Heart left ventricle (tissue), 16 donors: Measurements from ENCODE around the gene TCF4. TPM values are rescaled to one million over a fixed set of nuclear protein-coding genes. Genes with fewer than 3 reads are reported as not detected.
A peak's percentile ranks its signal among the peaks of the same experiment; 100 is the strongest.

Experiments
- ATAC-seq, 4 donors: fragments of 200-7000 bp; cut with Tn5 transposase; one replicate each; pipeline ENCODE4 v1.9.1; 2020 to 2022; ENCODE audit warnings: moderate library complexity in 4 of 4, mild to moderate bottlenecking in 3 of 4, moderate number of reproducible peaks in 1 of 4
- DNase-seq, 5 donors: peaks; one replicate each; pipeline ENCODE4 v3.0.0-alpha.2; 2020
- H3K27ac ChIP-seq, 12 donors: fragments of 200-600 bp; sonication (generic) in 4 of 12; one replicate each; pipeline versions ENCODE4 v1.5.0 to v1.8.0; 2016 to 2022; ENCODE audit warnings: mild to moderate bottlenecking in 2 of 12
- H3K27me3 ChIP-seq, 9 donors: fragments of 200-600 bp; sonication (generic) in 2 of 9; one replicate each; pipeline versions ENCODE4 v1.5.1 to v1.8.0; 2016 to 2022; ENCODE audit warnings: mild to moderate bottlenecking in 3 of 9
- H3K36me3 ChIP-seq, 9 donors: fragments of 200-600 bp; sonication (generic) in 2 of 9; one replicate each; pipeline versions ENCODE4 v1.5.0 to v1.8.0; 2018 to 2022; ENCODE audit warnings: mild to moderate bottlenecking in 2 of 9
- H3K4me1 ChIP-seq, 12 donors: fragments of 200-600 bp; sonication (generic) in 4 of 12; one replicate each; pipeline versions ENCODE4 v1.5.0 to v1.8.0; 2016 to 2022; ENCODE audit warnings: mild to moderate bottlenecking in 3 of 12
- H3K4me3 ChIP-seq, 12 donors: fragments of 200-600 bp; sonication (generic) in 4 of 12; one replicate each; pipeline versions ENCODE4 v1.5.0 to v1.8.0; 2017 to 2022; ENCODE audit warnings: mild to moderate bottlenecking in 9 of 12, moderate library complexity in 4 of 12
- H3K9me3 ChIP-seq, 12 donors: fragments of 200-600 bp; sonication (generic) in 4 of 12; one replicate each; pipeline versions ENCODE4 v1.5.0 to v1.8.0; 2016 to 2022; ENCODE audit warnings: mild to moderate bottlenecking in 1 of 12
- POLR2A ChIP-seq, 2 donors: fragments of 450-650 bp; IDR thresholded peaks; one replicate each; pipeline ENCODE4 v1.6.1; 2017; ENCODE audit warnings: antibody characterized with exemption in 2 of 2, mild to moderate bottlenecking in 2 of 2, moderate library complexity in 2 of 2
- WGBS, 4 donors: extraction: QIAGEN DNeasy Blood & Tissue Kit in 2 of 4; methylation state at CpG; one replicate each; pipeline versions ENCODE4 v1.1.5 to v1.1.7; 2013 to 2018; 5-methylcytosine and 5-hydroxymethylcytosine counted together
- intact Hi-C, 10 donors: fragments of 100-400 bp; cut with DNase I; formaldehyde crosslinking; loops; one replicate each; pipeline versions ENCODE4 v1.11.1 to v1.14.2; 2022
- polyA plus RNA-seq, 2 donors: library from polyadenylated mRNA; stranded (reverse); fragments of 200-250 nt; gene quantifications; one replicate each; pipeline ENCODE4 v1.2.3, GENCODE V29; 2013
- total RNA-seq, 9 donors: library from RNA; depleted of rRNA in 2 of 9; stranded (reverse); fragments of >200 nt in 2 of 9; fragmentation: NEBNext Ultra II Directional in 3 of 9; extraction: Animal tissue kit (Norgen Biotek cat#: 25700) in 3 of 9; gene quantifications; one replicate each; pipeline versions ENCODE4 v1.1.0 to v1.2.4, GENCODE V29; 2016 to 2023
- TF ChIP-seq, protein P1 (sequence below), 12 donors: fragments of 200-600 bp; sonication (generic) in 4 of 12; IDR thresholded peaks; one replicate each; pipeline versions ENCODE4 v1.5.0 to v1.8.0; 2018 to 2022; ENCODE audit warnings: antibody characterized with exemption in 12 of 12, mild to moderate bottlenecking in 5 of 12
- donor health status: ischemic (EF 13 %, LVEDD 7.1; RV severe dilation, severe dysfunction).
- donor health status: healthy with polysubstance abuse.
- donor health status: DM: no; HTN: yes; CAD: no.
- donor health status: DM: no; HTN: no; CAD: no.
- donor health status: ischemic (EF 25% LVEDD 6.9; RV normal size, moderate dysfunction).
- donor health status: ischemic (EF 25% LVEDD 5.7; RV mildly dilated, moderate dysfunction).
- donor health status: healthy.
- donor health status: DM: yes; HTN: yes; CAD: no.
- donor health status: ischemic (EF 35%, LVEDD 5.7; RV mildly dilated, moderate dysfunction).
- donor health status: nonischemic (EF 11% LVEDD 7.7; RV severe dilation, severe dysfunction).
- donor health status: DM: yes; HTN: yes; CAD: no.
- donor health status: PGD.
- donor health status: ischemic (EF 29% LVEDD 5.4; RV normal size, mild dysfunction).
- donor health status: nonischemic (EF 23%, LVEDD 6.1; RV moderate dilation, normal function).

TCF4 gene
- total and polyA plus RNA-seq, 11 donors = 12.8 to 119 (median 71.5) TPM

DNA sequence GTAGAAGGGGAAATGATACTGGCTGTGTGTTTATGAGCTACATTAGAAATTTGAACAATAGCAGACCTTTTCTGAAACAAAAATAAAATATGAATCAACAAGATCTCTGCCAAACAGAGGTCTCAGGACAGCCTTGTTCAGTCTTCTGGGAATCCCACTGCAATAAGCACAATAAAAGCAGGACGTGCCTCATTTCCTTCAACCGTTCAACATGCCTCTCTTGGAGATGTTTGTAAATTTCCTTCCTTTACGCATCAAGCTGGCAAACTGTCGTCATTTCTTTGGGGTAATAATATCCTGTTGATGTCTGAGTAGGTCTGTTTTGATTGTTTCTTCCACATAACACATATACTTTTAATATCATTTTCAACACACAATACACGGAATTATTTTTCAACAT lies 77.2 kb downstream of the TCF4 start:
- WGBS, 4 donors = 39 to 49% (median 43%) methylated on average over 5 of the region's 5 CpGs
- Histone ChIP-seq H3K27ac (peak overlapping the region; percentile 52 to 94 (median 86)), H3K27me3 (no peaks in the 10 kb centered on the region), H3K4me3 (peak overlapping the region in 9 of 12 donors; percentile 19 to 50 (median 34)), H3K36me3 (no peaks in the 10 kb centered on the region), H3K4me1 (peaks cover 0 to 62% (median 23%) of the 10 kb centered on the region in 12 donors), H3K9me3 (no peaks in the 10 kb centered on the region)
- ATAC-seq = peak; percentile 76 to 91 (median 86)
- intact Hi-C loops = loop anchor here in 3 of 10 donors (2.0 to 10.0 kb wide), 8 partner anchors 76 to 276 kb away; partner anchors contain the start of gene TCF4 (in 3 of the 3)
- TF ChIP-seq, protein P1, sequence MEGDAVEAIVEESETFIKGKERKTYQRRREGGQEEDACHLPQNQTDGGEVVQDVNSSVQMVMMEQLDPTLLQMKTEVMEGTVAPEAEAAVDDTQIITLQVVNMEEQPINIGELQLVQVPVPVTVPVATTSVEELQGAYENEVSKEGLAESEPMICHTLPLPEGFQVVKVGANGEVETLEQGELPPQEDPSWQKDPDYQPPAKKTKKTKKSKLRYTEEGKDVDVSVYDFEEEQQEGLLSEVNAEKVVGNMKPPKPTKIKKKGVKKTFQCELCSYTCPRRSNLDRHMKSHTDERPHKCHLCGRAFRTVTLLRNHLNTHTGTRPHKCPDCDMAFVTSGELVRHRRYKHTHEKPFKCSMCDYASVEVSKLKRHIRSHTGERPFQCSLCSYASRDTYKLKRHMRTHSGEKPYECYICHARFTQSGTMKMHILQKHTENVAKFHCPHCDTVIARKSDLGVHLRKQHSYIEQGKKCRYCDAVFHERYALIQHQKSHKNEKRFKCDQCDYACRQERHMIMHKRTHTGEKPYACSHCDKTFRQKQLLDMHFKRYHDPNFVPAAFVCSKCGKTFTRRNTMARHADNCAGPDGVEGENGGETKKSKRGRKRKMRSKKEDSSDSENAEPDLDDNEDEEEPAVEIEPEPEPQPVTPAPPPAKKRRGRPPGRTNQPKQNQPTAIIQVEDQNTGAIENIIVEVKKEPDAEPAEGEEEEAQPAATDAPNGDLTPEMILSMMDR (IDR thresholded peaks at IDR 0.05) = no peak
- no peak for TF ChIP-seq POLR2A (IDR thresholded peaks at IDR 0.05)
- DNase-seq = peak in 3 of 5 donors; percentile 29 to 72 (median 62)

DNA sequence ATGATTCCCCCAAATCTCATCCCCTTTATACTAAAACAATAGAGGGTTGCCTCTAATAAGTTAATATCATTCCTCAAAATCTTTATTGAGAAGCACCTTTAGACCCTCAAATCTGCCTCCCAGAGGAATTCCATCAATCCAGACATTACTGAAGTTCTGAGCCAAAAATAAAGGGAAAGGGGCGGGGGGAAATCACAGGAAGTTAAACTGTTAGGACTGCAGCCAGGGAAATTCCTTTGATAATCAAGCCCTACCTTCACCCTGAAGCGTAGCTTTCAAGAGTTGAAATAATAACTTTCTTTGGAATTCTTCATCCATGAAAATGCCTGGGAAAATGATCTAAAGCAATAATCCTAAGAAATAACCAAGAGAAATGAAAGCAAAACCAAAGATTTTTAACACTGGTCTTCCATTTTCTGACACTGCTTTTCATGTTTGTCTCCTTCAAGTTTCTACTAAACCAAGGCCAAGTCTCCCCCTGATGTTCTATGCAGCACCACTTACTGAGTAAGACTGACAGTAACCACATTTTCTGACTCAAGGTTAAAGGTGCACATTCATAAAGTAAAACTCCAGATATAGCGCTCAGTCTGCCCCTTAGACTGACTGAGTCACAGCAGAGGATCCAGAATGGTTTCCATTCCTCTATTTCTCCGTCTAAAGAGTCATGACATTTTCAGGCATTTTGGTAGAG lies 78.2 kb downstream of the TCF4 start:
- DNase-seq (peak in 2 of 5 donors; percentile 40 to 63), ATAC-seq (peak in 2 of 4 donors; percentile 45 to 64)
- peaks cover 0 to 55% (median 18%) of the 10 kb centered on the region in 12 donors for H3K4me1 ChIP-seq
- H3K4me3 ChIP-seq = peak overlapping the region in 11 of 12 donors; percentile 1 to 50 (median 34)
- TF ChIP-seq POLR2A (IDR thresholded peaks at IDR 0.05) = no peak
- TF ChIP-seq, protein P1 (IDR thresholded peaks at IDR 0.05) = no peak
- WGBS, 4 donors = 28 to 39% (median 34%) methylated on average over 4 of the region's 4 CpGs
- no peaks in the 10 kb centered on the region for H3K36me3 ChIP-seq
- peak overlapping the region; percentile 52 to 94 (median 86) for H3K27ac ChIP-seq
- intact Hi-C loops = loop anchor here in 7 of 10 donors (2.0 to 10.0 kb wide), 13 partner anchors 78 to 395 kb away; partner anchors contain the start of gene TCF4 (in 4 of the 7)
- H3K9me3 ChIP-seq = no peaks in the 10 kb centered on the region
- H3K27me3 ChIP-seq = no peaks in the 10 kb centered on the region

DNA sequence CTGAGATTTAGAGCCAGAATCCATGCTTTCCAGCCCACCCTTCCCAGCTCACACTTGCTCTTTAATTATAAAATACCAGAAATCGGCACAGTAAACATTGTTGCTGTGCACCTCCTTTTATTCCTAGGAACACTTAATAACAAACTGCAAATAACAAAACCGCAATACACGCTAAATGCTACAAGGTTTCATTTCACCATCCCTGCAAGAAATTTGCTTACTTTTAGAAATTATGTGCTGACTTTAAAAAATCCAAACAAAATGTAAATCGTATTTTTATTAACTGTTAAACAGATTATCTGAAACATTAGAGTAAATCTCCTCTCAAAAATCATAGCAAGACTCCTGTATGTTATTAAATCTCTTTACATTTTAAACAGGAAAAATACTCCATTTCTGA lies 79.3 kb downstream of the TCF4 start:
- H3K36me3 ChIP-seq = no peaks in the 10 kb centered on the region
- H3K27me3 ChIP-seq = no peaks in the 10 kb centered on the region
- WGBS, 4 donors = 57 to 78% (median 65%) methylated on average over 4 of the region's 4 CpGs
- no peaks in the 10 kb centered on the region for H3K9me3 ChIP-seq
- TF ChIP-seq, protein P1 (IDR thresholded peaks at IDR 0.05) = no peak
- TF ChIP-seq POLR2A (IDR thresholded peaks at IDR 0.05) = no peak
- intact Hi-C loops = loop anchor here in 6 of 10 donors (5.0 to 10.0 kb wide), 7 partner anchors 79 to 394 kb away; partner anchors contain the start of gene TCF4 (in 1 of the 6)
- H3K4me1 ChIP-seq = peaks cover 0 to 49% (median 18%) of the 10 kb centered on the region in 12 donors
- ATAC-seq (no peak), DNase-seq (no peak)
- peak overlapping the region in 7 of 12 donors; percentile 19 to 50 (median 34) for H3K4me3 ChIP-seq
- H3K27ac ChIP-seq = peak overlapping the region; percentile 20 to 94 (median 86)

DNA sequence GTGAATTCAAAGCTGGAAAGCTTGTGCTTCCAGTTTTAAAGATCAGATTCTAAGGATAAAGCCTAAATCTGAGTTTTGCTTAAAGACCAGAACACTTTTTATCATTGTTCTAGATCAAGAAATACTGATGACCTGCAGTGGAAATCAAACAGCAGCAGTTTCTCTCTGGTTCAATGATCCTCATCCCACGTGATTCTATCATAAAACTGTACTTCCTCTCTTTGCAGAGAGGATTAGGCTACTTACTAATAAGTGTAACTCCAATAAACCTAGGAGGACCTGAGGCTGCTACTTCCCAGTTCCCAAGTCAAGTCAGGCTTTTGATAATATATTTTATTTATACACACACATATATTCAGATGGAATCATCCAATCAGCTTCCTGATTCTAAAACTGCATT lies 81.9 kb downstream of the TCF4 start:
- intact Hi-C loops = loop anchor here in 6 of 10 donors (5.0 to 10.0 kb wide), 7 partner anchors 81 to 391 kb away; partner anchors contain the start of gene TCF4 (in 1 of the 6)
- ATAC-seq = no peak
- WGBS, 4 donors = 48 to 68% (median 53%) methylated on average over 1 of the region's 1 CpG
- Histone ChIP-seq H3K27me3 (no peaks in the 10 kb centered on the region), H3K27ac (peak overlapping the region in 1 of 12 donors; percentile 9), H3K4me3 (no peak overlapping the region), H3K36me3 (no peaks in the 10 kb centered on the region), H3K4me1 (peaks cover 0 to 48% (median 20%) of the 10 kb centered on the region in 12 donors), H3K9me3 (no peaks in the 10 kb centered on the region)
- TF ChIP-seq, protein P1 (IDR thresholded peaks at IDR 0.05) = no peak
- no peak for TF ChIP-seq POLR2A (IDR thresholded peaks at IDR 0.05)
- DNase-seq = no peak
